ENCODE results near the gene MICU1.

GRCh38 chr10:72506474-72506873 is 119.4 kb downstream of the MICU1 start:
- no peak for TF ChIP-seq POGZ (CRISPR knock-in tag; IDR thresholded peaks at IDR 0.05)
- no peak for TF ChIP-seq ZNF407 (CRISPR knock-in tag; IDR thresholded peaks at IDR 0.05; ENCODE audit: not compliant biosample characterization)
- no peak for TF ChIP-seq ZSCAN20 (CRISPR knock-in tag; IDR thresholded peaks at IDR 0.05; ENCODE audit: borderline replicate concordance)
- no peak for TF ChIP-seq CTCF (CRISPR knock-in tag; IDR thresholded peaks at IDR 0.05)
- no peak for TF ChIP-seq ELF4 (CRISPR knock-in tag; IDR thresholded peaks at IDR 0.05; ENCODE audit: borderline replicate concordance)
- no peak for TF ChIP-seq ZBTB43 (CRISPR knock-in tag; conservative IDR thresholded peaks at IDR 0.05)
- TF ChIP-seq KAT7 (CRISPR knock-in tag; IDR thresholded peaks at IDR 0.05; ENCODE audit: borderline replicate concordance), result no peak
- no peak for TF ChIP-seq ZSCAN30 (CRISPR knock-in tag; IDR thresholded peaks at IDR 0.05)
- no peak for TF ChIP-seq MYC (CRISPR knock-in tag; IDR thresholded peaks at IDR 0.05; ENCODE audit: borderline replicate concordance)
- TF ChIP-seq HINFP (CRISPR knock-in tag; IDR thresholded peaks at IDR 0.05; ENCODE audit: low read depth), result no peak
- TF ChIP-seq KAT8 (CRISPR knock-in tag; IDR thresholded peaks at IDR 0.05), result no peak
- no peak for TF ChIP-seq SETDB1 (CRISPR knock-in tag; IDR thresholded peaks at IDR 0.05; ENCODE audit: borderline replicate concordance)

All from HepG2 (cell line).